ENCODE measurements around the gene LDB1. TPM values are rescaled to one million over a fixed set of nuclear protein-coding genes. Genes with fewer than 3 reads are reported as not detected.

LDB1 gene
- total RNA-seq, 2 experiments from 2014 or later = 116 to 117 TPM

DNA sequence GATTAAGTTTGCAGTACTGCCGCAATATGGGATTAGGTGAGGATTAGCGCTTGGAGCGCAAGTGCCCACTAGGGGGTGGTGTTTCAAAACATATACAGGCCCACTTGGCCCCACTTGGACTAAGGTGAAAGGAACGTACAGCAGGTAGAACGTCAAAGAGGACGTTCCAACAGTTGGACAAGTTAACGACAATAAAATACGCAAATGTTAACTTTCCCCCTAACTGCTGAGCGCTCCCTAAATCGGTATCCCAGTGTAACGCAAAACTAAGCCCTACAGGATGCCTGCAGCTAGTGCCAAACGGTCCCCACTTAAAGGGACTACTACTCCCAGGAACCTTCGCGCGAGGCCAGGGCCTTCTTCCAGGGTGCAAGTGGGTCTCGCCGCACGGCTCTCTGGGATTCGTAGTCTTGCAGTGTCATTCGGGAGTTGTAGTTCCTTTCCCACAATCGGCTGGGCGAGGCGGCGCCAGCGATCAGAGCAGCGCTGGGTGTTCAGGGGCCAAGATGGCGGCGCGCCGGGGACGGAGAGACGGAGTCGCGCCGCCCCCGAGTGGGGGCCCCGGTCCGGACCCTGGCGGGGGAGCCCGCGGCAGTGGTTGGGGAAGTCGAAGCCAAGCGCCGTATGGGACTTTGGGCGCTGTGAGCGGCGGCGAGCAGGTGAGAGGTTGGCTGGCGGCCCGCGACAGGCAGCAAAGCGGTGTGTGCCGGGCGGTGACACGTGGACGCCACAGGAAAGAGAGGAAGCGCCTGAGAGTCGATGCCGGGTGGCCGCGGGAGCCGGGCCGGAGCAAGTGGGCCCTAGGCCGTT lies 12.6 kb upstream of the LDB1 start, which contains the start of gene PPRC1:
TSS of gene PPRC1 (plus strand) at position 478 of the 810 bp plus-strand sequence. CDS start at position 507, 29 bp downstream.
- Mint-ChIP-seq H3K36me3 (ENCODE audit: low read depth) (peaks cover 21% of the 10 kb centered on the region), H3K9me3 (no peaks in the 10 kb centered on the region), H3K27ac (peak within 1 kb of the TSS; percentile 87), H3K4me3 (peak within 1 kb of the TSS; percentile 98), H3K27me3 (no peaks in the 10 kb centered on the region), H3K4me1 (ENCODE audit: low read depth) (peaks cover 39% of the 10 kb centered on the region)
- intact Hi-C loops (cut with DNase I, micrococcal nuclease) = loop anchor here (1.0 to 10.0 kb wide), 10 partner anchors 12 to 780 kb away; partner anchors contain the start of genes NOLC1 (in 2 of the 2), ACTR1A (in 1 of the 2), ARMH3 (in 1 of the 2) and BORCS7 (in 1 of the 2)
- Histone ChIP-seq H3K4me3 (ENCODE audit: low read length) (peak within 1 kb of the TSS; percentile 98), H3K4me1 (ENCODE audit: insufficient read depth, low read length) (peaks cover 40% of the 10 kb centered on the region), H3K27ac (ENCODE audit: low read depth in 1 of 2, low read length in 2 of 2) (peak within 1 kb of the TSS; percentile 81 to 82), H3K27me3 (ENCODE audit: control insufficient read depth in 1 of 2, insufficient read depth in 2 of 2, low read length in 2 of 2) (no peaks in the 10 kb centered on the region), H3K9me3 (ENCODE audit: control insufficient read depth in 1 of 2, insufficient read depth in 1 of 2, low read length in 2 of 2) (no peaks in the 10 kb centered on the region), H3K36me3 (ENCODE audit: insufficient read depth, low read length) (peaks cover 4% of the 10 kb centered on the region)
- TF ChIP-seq, protein P1, sequence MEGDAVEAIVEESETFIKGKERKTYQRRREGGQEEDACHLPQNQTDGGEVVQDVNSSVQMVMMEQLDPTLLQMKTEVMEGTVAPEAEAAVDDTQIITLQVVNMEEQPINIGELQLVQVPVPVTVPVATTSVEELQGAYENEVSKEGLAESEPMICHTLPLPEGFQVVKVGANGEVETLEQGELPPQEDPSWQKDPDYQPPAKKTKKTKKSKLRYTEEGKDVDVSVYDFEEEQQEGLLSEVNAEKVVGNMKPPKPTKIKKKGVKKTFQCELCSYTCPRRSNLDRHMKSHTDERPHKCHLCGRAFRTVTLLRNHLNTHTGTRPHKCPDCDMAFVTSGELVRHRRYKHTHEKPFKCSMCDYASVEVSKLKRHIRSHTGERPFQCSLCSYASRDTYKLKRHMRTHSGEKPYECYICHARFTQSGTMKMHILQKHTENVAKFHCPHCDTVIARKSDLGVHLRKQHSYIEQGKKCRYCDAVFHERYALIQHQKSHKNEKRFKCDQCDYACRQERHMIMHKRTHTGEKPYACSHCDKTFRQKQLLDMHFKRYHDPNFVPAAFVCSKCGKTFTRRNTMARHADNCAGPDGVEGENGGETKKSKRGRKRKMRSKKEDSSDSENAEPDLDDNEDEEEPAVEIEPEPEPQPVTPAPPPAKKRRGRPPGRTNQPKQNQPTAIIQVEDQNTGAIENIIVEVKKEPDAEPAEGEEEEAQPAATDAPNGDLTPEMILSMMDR (IDR thresholded peaks at IDR 0.05) = peak; percentile 96
- CTCF ChIA-PET = interaction anchor here (0.5 to 1.6 kb wide), 9 partner anchors 10 to 218 kb away, joined by 3 to 11 read pairs (median 6); partner anchors contain the start of gene NOLC1
- ATAC-seq (ENCODE audit: poor library complexity) (peak; percentile 94), DNase-seq (peak; percentile 93 to 99 (median 95))
- POLR2A ChIA-PET = interaction anchor here (0.5 to 2.8 kb wide), 7 partner anchors 10 to 451 kb away, joined by 3 to 25 read pairs (median 8); partner anchors contain the start of genes GBF1, LDB1 and NOLC1

DNA sequence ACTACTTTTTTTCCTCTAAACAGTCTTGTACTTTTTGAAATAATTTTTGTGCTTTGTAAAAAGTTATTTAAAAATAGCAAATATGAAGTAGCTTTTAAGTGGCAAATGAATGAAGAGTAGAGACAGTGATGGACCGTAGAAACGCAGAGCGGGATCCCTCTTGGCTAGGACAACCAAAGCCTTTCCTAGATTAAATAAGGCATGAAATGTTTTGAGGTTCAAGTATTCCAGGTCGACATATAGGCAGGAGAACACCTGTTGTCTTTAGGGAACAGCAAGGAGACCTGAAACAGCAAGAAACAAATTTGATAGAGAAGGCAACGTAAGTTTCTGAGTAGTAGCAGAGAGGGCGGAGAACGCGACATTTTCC lies 12.0 kb upstream of the LDB1 start:
- no peaks in the 10 kb centered on the region for H3K27me3 ChIP-seq (ENCODE audit: control insufficient read depth in 1 of 2, insufficient read depth in 2 of 2, low read length in 2 of 2)
- ChIA-PET CTCF (interaction anchor here (0.5 to 1.6 kb wide), 9 partner anchors 10 to 219 kb away, joined by 3 to 11 read pairs (median 6); partner anchors contain the start of gene NOLC1), POLR2A (interaction anchor here (1.0 to 2.8 kb wide), 6 partner anchors 10 to 452 kb away, joined by 3 to 25 read pairs (median 10); partner anchors contain the start of genes GBF1, LDB1 and NOLC1)
- no peaks in the 10 kb centered on the region for H3K9me3 ChIP-seq (ENCODE audit: control insufficient read depth in 1 of 2, insufficient read depth in 1 of 2, low read length in 2 of 2)
- H3K27ac Mint-ChIP-seq = peak overlapping the region; percentile 87
- peaks cover 39% of the 10 kb centered on the region for H3K4me1 Mint-ChIP-seq (ENCODE audit: low read depth)
- H3K27me3 Mint-ChIP-seq = no peaks in the 10 kb centered on the region
- H3K4me3 ChIP-seq (ENCODE audit: low read length) = peak overlapping the region; percentile 98
- H3K9me3 Mint-ChIP-seq = no peaks in the 10 kb centered on the region
- intact Hi-C loops (cut with DNase I, micrococcal nuclease) = loop anchor here (1.0 to 10.0 kb wide), 10 partner anchors 12 to 780 kb away; partner anchors contain the start of genes NOLC1 (in 2 of the 2), ACTR1A (in 1 of the 2), ARMH3 (in 1 of the 2) and BORCS7 (in 1 of the 2)
- peak overlapping the region; percentile 77 to 81 for H3K27ac ChIP-seq (ENCODE audit: low read depth in 1 of 2, low read length in 2 of 2)
- H3K36me3 Mint-ChIP-seq (ENCODE audit: low read depth) = peaks cover 15% of the 10 kb centered on the region
- TF ChIP-seq, protein P1 (IDR thresholded peaks at IDR 0.05) = no peak
- ATAC-seq (ENCODE audit: poor library complexity) (no peak), DNase-seq (no peak)
- peak overlapping the region; percentile 98 for H3K4me3 Mint-ChIP-seq
- peaks cover 2% of the 10 kb centered on the region for H3K36me3 ChIP-seq (ENCODE audit: insufficient read depth, low read length)
- peaks cover 40% of the 10 kb centered on the region for H3K4me1 ChIP-seq (ENCODE audit: insufficient read depth, low read length)
